DND-41 (cell line): Measurements from ENCODE around the gene PTS.

Experiments used
- ATAC-seq: fragments of 200-7000 bp; cut with Tn5 transposase; 3 replicates; pipeline ENCODE4 v1.9.1; 2021; ENCODE audit warnings: low read depth; ENCODE audit not compliant: insufficient read depth
- DNase-seq: peaks from one replicate; pipeline ENCODE4 v3.0.0-alpha.2; 2020
- H2AFZ ChIP-seq: 2 replicates; pipeline ENCODE4 v1.6.0; 2012; ENCODE audit warnings: low read depth, low read length
- H3K27ac ChIP-seq: 2 replicates; pipeline ENCODE4 v1.5.1; 2012; ENCODE audit warnings: low read length, inconsistent platforms
- H3K27me3 ChIP-seq: fragments of 200-600 bp; sonication (generic); 2 replicates; pipeline ENCODE4 v1.6.0; 2012; ENCODE audit warnings: low read length, mild to moderate bottlenecking, inconsistent platforms; ENCODE audit not compliant: insufficient read depth, poor library complexity
- H3K36me3 ChIP-seq: 2 replicates; pipeline ENCODE4 v1.5.1; 2012; ENCODE audit warnings: low read length, inconsistent platforms; ENCODE audit not compliant: insufficient read depth
- H3K4me1 ChIP-seq: 2 replicates; pipeline ENCODE4 v1.5.1; 2012; ENCODE audit warnings: mild to moderate bottlenecking, low read length; ENCODE audit not compliant: insufficient read depth
- H3K4me2 ChIP-seq: 2 replicates; pipeline ENCODE4 v1.6.0; 2012; ENCODE audit warnings: mild to moderate bottlenecking, moderate library complexity, low read length, inconsistent platforms; ENCODE audit not compliant: insufficient read depth
- H3K4me3 ChIP-seq, 2 experiments: fragments of 200-600 bp in 1 of 2; shearing (Covaris generic) in 1 of 2; 2 replicates each; pipeline ENCODE4 v1.5.1; 2012 to 2016; ENCODE audit warnings: inconsistent platforms in 2 of 2, low read length in 2 of 2, mild to moderate bottlenecking in 2 of 2, low read depth in 1 of 2, moderate library complexity in 1 of 2
- H3K79me2 ChIP-seq: 2 replicates; pipeline ENCODE4 v1.6.0; 2012; ENCODE audit warnings: low read length, inconsistent platforms; ENCODE audit not compliant: insufficient read depth
- H3K9ac ChIP-seq: 2 replicates; pipeline ENCODE4 v1.6.0; 2012; ENCODE audit warnings: low read depth, mild to moderate bottlenecking, inconsistent platforms, low read length, moderate library complexity
- H3K9me3 ChIP-seq: 2 replicates; pipeline ENCODE4 v1.5.1; 2012; ENCODE audit warnings: low read length, moderate library complexity, mild to moderate bottlenecking, inconsistent platforms; ENCODE audit not compliant: insufficient read depth, severe bottlenecking
- H4K20me1 ChIP-seq: 2 replicates; pipeline ENCODE4 v1.6.0; 2012; ENCODE audit warnings: low read length; ENCODE audit not compliant: insufficient read depth
- CTCF ChIP-seq: IDR thresholded peaks from 2 replicates; pipeline ENCODE4 v1.5.1; 2012; ENCODE audit warnings: borderline replicate concordance, low read length, moderate library complexity, mild to moderate bottlenecking; ENCODE audit not compliant: poor library complexity, severe bottlenecking; ENCODE audit errors: extremely low read depth
- EZH2 ChIP-seq: IDR thresholded peaks from 3 replicates; pipeline ENCODE4 v1.6.1; 2012; ENCODE audit warnings: borderline replicate concordance, low read depth, mild to moderate bottlenecking, moderate library complexity, low read length, inconsistent platforms; ENCODE audit not compliant: severe bottlenecking

Gene PTS

DNA sequence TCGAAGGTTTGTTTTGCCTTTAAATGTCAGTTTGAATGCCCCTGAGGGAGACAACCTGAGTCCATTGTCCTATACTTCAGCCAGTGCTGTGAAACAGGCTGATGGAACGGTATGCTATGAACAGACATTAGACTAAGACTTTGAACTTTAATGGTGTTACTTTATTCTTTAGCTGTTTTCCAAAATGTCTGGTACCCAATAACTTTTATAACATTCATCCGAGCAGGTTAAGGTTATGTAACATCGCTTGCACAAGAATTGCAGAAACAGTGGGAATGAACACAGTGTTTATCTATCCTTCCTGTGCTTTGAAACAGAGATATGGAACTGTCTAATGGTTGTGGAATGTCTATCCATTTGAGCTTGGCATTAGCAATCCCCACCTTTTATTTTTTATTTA, 12.5 kb upstream of the PTS start:
- Histone ChIP-seq H4K20me1 (no peaks in the 10 kb centered on the region), H3K27ac (no peak overlapping the region), H3K9me3 (no peaks in the 10 kb centered on the region), H3K79me2 (no peaks in the 10 kb centered on the region), H3K27me3 (peaks cover 5% of the 10 kb centered on the region), H2AFZ (no peak overlapping the region), H3K4me3 (no peak overlapping the region), H3K36me3 (no peaks in the 10 kb centered on the region), H3K4me1 (no peaks in the 10 kb centered on the region), H3K9ac (no peak overlapping the region), H3K4me2 (no peak overlapping the region)
- no peak for ATAC-seq
- no peak for TF ChIP-seq CTCF
- TF ChIP-seq EZH2: no peak
- no peak for DNase-seq

- H3K27me3 ChIP-seq: no peaks in the 10 kb centered on the region
- no peak overlapping the region for H3K4me3 ChIP-seq
- H4K20me1 ChIP-seq: no peaks in the 10 kb centered on the region
- H3K27ac ChIP-seq: no peak overlapping the region
- H2AFZ ChIP-seq: no peak overlapping the region
- TF ChIP-seq CTCF (no peak), EZH2 (no peak)
- DNase-seq: no peak
- H3K9ac ChIP-seq: no peak overlapping the region
- H3K36me3 ChIP-seq: no peaks in the 10 kb centered on the region
- H3K4me2 ChIP-seq: no peak overlapping the region
- no peak for ATAC-seq
- no peaks in the 10 kb centered on the region for H3K79me2 ChIP-seq
- peaks cover 6% of the 10 kb centered on the region for H3K4me1 ChIP-seq
- no peaks in the 10 kb centered on the region for H3K9me3 ChIP-seq
Measured at GRCh38 chr11:112215621-112216020, 10.6 kb upstream of the PTS start.

- Histone ChIP-seq H3K27ac (no peak overlapping the region), H2AFZ (no peak overlapping the region), H3K9ac (no peak overlapping the region), H3K4me2 (no peak overlapping the region), H3K4me3 (no peak overlapping the region), H3K4me1 (peaks cover 6% of the 10 kb centered on the region), H3K27me3 (no peaks in the 10 kb centered on the region), H3K79me2 (no peaks in the 10 kb centered on the region), H3K36me3 (no peaks in the 10 kb centered on the region), H4K20me1 (no peaks in the 10 kb centered on the region), H3K9me3 (no peaks in the 10 kb centered on the region)
- no peak for TF ChIP-seq CTCF
- no peak for TF ChIP-seq EZH2
- DNase-seq: no peak
- no peak for ATAC-seq
Measured at GRCh38 chr11:112216561-112217105, 9.6 kb upstream of the PTS start.
